Endometrial microvascular endothelial cells (primary cell): ENCODE measurements around the gene FCGR3A. TPM values are rescaled to one million over a fixed set of nuclear protein-coding genes. Genes with fewer than 3 reads are reported as not detected.
"Not testable (repeated sequence)": the region's sequence is repeated elsewhere in the genome, so short reads cannot be mapped to it uniquely, and the experiment has no call there.

Source experiments
- in situ Hi-C: cut with HindIII; loops from 2 replicates; pipeline ENCODE4 v1.10.0; 2017; ENCODE audit warnings: low sequenced_read_pairs, low pct_unique_long_range_greater_than_20kb; ENCODE audit errors: inconsistent ontology term
- total RNA-seq: library from RNA; depleted of rRNA; stranded (reverse); fragments of >200 nt; gene quantifications from one replicate; pipeline ENCODE4 v1.2.3, GENCODE V29; 2015; ENCODE audit errors: inconsistent ontology term

FCGR3A gene
- total RNA-seq, 1 donor from 2014 or later, result not detected

DNA sequence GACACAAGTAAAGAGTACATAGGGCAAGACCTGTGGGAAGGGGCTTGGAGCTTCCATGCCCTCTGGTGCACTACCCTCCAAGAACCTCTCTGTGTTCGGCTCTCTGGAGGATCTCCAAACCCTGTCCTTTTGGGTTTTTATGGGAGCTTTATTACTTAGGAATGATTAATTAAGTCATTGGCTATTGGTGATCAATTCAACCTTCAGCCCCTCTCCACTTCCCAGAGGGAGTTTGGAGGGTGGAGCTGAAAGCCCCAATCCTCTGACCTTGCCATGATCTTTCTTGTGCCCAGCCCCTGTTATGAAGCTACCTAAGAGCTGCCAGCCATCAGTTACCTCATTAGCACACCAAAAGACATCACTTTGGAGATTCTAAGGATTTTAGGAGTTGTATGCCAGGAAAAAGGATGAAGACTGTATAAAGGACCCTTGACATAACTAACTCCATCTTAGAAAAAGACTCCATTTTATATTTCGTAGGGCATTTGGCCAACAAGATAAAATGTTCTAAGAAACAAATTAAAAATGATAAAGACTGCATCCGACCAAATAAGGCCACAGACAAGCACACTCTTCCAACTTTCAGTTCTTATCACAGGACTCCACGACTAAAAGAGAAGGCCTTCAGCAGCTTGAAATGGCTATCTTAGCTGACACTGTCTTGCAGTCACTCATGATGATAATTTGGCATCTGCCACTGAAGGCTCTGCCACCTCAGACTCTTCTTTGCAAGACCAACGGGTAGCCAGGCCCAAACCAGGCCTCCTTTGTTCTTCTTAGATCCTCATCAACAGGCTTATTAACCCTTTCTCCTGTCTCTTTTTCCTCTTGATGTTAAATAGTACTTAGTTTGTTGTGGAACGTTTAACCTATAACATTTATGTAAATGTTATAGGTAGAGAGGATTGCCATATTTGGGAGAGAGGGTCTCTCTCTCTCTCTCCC is 8.2 kb upstream of the FCGR3A start:
- in situ Hi-C loops, result not testable (repeated sequence)

DNA sequence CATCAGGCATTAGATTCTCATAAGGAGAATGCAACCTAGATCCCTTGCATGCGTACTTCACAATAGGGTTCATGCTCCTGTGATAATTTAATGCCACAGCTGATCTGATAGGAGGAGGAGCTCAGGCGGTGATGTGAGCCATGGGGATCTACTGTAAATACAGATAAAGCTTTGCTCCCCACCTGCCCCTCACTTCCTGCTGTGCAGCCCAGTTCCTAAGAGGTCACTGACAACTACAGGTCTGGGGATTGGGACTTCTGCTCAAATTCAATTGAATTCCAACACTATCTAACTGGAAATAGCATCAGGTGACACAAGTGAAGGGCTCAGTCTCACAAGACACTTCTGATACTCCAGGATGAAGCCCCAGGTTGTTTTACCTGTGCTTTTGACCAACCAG is 7.4 kb upstream of the FCGR3A start:
- in situ Hi-C loops, result not testable (repeated sequence)

DNA sequence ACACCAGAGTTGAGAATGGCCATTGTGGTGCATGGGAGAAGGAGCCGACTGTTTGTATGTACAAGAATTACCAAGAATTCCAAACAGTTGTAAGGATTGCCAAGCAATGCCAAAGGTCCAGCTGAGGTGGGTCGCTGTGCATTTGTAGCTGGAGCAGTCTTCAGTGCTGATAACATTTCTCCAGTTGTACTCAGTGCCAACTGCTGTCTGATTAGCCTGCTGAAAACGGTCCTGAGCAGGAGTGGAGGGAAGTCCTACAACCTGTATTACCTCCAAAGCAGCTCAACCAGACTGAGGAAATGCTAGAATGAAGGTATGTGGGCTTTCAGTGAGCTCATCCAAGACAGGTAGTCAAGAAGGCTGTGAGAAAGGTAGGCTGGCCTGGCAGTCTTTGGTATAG is 6.5 kb upstream of the FCGR3A start:
- in situ Hi-C loops, result not testable (repeated sequence)

DNA sequence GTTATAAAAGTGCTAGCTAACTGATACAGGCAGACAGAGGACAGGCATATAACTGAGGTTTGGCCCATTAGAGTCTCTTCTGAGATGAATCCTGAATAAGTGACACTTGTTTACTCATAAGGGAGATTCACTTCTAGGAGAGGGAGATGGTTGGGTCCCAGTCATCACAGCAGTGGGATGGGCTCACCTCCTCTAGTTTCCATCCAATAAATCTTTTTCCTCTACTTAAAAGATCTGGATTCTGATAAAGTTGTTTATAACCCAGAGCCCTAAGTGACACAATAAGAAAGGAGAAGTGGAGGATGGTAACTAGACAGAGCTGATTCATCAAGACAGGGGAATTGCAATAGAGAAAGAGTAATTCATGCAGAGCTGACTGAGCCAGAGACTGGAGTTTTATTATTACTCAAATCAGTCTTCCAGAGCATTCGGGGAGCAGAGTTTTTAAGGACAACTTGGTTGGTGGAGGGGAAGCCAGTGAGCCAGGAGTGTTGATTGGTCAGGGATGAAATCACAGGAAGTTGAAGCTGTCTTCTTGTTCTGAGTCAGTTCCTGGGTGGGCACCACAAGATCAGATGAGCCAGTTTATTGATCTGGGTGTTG is 5.3 kb upstream of the FCGR3A start:
- in situ Hi-C loops, result not testable (repeated sequence)

DNA sequence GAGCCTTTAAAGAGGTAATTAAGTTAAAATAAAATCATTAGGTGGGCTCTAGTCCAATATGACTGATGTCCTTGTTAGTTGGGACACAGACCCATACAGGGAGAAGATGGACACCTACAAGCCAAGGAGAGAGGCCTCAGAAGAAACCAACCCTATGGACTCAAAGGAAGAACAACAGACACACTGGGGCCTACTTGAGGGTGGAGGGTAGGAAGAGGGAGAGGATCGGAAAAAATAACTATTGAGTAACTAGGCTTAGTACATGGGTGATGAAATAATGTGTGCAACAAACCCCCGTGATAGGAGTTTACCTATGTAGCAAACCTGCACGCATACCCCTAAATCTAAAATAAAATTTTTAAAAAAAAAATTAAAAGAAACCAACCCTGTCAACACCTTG is 4.7 kb upstream of the FCGR3A start:
- in situ Hi-C loops, result not testable (repeated sequence)

DNA sequence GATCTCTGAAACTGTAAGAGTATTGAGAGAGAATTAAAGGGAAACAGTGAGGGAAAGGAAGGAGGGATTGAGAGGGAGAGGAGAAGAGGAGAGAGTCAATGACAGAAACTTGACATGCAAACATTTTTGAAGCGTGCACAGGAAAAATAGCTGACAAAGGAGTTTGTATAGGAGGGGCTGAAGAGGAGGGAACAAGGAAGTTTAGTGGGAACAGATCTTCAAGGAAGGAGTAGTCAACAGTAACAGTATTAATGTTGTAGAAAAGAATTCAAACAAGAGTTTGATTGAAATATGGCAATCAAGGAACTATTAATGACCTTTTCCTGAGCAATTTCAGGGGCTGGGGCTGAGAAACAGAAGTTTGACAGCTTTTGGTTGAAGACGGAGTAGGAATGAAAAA is 4.0 kb upstream of the FCGR3A start:
- in situ Hi-C loops, result not testable (repeated sequence)

DNA sequence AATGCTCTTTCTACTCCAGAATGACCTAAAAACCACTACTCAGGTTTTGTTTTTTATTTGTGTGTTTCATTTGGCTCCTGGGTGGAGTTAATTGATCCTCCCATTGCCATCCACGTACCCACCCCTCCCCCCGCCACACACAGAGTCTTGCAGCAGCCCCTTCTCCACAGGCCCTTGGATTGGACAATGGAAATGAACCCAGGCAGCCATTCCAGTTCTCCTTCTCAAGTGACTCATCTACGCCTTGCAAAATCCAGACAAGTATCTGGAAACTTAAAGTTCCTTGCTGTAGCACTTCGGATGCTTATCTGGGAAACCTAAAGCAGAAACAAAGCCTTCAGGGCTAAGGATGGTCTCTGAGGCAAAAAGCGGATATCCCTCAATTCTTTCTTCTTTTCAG is 1.3 kb upstream of the FCGR3A start:
- in situ Hi-C loops, result not testable (repeated sequence)

DNA sequence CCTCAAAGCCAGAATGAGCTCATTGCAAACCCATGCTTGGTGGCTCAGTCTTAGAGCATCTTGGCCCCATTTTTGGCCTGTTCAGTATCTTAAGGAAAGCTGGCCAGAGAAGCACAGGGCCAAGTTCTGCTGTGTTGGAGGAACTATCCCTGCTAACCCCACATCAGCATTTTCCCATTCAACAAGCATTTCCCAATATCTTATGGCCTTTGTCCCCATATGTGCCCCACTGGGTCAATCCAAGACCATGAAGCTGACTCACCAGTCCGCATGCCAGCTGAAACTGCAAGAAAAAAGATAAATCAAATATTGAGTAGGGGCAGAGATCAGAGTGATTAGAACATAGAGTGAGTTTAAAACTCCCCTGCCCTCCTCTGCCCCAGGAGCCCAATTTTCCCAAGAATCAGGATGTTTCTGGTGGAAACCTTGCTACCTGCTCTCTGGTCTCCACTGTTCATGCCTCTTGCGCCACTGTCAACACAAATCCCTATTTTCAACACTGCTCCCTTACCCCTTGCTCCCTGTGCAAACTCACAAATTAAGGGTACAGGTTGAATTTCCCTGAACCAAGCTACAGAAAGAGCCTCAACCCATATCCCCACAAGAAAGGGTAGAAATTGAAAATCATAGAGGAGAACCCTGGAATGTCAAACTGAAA is 740 bp downstream of the FCGR3A start:
- in situ Hi-C loops, result loop anchor here (25.0 kb wide), 1 partner anchor 188 kb away; the partner anchor contains the start of gene DUSP12

DNA sequence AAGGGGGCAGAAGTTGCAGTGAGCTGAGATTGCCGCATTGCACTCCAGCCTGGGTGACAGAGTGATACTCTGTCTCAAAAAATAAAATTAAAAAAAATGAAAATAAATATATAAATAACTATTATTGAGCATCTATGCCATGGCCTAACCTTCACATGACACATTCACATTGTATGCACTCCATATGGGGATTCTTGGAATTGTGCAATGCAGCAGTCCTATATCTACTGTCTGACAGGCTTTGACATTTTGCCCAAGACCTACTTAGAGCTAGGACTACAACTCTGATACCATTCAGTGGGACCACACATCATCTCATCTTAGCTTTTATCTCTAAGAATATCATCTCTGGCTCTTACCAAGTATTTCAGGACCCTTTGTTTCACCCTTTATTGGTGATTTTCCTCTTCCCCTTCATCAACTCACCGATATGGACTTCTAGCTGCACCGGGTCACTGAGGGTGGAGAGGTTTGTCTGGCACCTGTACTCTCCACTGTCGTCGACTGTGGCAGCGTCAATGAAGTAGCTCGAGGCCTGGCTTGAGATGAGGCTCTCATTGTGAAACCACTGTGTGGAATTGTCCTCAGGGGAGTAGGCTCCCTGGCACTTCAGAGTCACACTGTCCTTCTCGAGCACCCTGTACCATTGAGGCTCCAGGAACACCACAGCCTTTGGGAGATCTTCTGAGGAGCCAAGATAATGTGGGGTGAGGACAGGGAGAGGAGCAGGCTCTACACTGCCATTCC is 1.4 kb downstream of the FCGR3A start:
- in situ Hi-C loops, result loop anchor here (25.0 kb wide), 1 partner anchor 189 kb away; the partner anchor contains the start of gene DUSP12

DNA sequence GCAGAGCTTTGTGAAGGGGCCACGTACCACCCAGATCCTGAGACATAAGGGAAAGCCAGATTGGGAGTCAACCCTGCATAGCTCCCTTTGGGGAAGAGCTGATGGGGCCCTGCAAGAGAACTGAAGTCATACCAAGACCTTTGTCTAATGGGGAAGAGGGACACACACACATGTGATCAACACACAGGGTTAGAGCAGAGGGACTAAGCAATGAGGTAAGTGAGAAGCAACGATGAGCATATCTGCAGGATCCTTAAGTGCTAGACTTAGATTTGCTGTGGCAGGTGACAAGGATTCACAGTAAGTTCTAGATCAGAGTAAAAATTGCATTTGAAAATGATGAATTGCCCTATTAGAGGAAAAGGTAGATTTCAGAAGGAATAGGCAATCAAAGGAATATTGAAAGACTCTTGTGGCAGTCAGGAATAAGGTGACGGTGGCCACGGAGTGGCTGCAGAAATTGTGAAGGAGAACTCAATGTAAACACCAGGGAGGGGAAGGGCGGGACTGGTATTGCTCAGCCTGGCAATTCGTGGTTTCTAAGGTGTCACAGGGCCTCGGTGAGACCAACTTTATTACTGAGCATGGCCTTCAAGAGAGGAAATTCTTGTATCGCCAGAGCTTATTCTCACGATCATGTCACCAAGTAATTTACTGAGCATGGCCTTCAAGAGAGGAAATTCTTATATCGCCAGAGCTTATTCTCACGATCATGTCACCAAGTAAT is 4.5 kb downstream of the FCGR3A start:
- in situ Hi-C loops, result loop anchor here (25.0 kb wide), 1 partner anchor 192 kb away; the partner anchor contains the start of gene DUSP12

DNA sequence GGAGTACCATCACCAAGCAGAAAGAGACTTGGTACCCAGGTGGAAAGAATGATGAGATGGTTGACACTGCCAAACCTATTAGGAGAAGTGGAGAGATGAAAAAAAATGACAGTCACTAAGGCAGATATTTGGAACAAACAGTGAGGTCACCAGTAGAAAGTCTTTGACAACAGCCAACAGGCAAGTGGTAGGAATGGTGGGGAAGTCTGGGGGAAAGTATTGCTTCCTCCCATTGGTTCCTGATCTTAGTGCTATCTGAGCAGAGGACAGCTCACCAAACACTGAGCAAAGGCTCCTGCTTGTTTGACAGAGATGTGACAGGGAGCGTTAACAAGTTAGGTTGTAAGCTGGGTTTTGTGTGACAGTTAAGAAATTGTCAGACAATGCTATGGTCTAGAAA is 6.5 kb downstream of the FCGR3A start:
- in situ Hi-C loops, result loop anchor here (25.0 kb wide), 1 partner anchor 194 kb away; the partner anchor contains the start of gene DUSP12

DNA sequence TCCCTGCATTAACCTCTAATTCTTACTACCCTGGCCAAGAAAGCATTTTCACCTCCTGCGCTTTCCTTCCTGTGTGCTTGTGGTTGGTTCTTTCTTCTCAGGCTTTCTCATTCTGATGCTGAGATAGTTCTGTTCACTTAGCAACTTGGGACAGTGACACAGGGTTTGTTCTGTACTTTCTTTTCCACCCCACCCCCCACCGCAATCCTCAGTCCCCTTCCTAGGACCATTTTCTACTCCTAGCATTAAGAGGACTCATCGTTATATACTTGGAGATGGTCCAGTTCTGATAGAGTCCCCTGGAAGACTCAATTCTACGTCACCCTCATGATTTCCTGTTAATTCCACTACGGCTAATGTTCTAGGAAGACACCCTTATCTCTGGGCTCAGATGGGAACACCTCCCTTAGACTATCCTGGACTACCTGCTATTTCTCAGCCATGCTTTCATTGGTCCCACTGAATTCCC is 7.5 kb downstream of the FCGR3A start:
- in situ Hi-C loops, result loop anchor here (25.0 kb wide), 1 partner anchor 195 kb away; the partner anchor contains the start of gene DUSP12

DNA sequence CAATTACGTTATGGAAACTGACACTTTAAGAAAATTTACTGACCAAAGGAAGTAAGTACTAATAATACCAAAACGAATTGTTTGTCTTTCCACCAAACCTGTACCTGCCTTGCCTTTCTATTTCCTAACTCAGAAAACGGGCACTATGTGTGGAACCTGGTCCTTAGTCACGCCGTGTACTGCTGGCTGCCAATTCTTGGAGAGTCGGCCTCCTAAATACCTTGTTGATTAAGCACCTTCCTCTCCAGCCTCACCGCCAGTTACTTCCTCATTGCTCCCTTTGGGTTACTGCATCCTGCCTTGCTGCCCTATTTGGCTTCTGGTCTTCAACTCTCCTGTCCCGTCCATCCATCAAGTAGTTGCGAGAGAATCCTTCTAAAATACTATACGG is 9.1 kb downstream of the FCGR3A start:
- in situ Hi-C loops, result loop anchor here (25.0 kb wide), 1 partner anchor 197 kb away; the partner anchor contains the start of gene DUSP12

DNA sequence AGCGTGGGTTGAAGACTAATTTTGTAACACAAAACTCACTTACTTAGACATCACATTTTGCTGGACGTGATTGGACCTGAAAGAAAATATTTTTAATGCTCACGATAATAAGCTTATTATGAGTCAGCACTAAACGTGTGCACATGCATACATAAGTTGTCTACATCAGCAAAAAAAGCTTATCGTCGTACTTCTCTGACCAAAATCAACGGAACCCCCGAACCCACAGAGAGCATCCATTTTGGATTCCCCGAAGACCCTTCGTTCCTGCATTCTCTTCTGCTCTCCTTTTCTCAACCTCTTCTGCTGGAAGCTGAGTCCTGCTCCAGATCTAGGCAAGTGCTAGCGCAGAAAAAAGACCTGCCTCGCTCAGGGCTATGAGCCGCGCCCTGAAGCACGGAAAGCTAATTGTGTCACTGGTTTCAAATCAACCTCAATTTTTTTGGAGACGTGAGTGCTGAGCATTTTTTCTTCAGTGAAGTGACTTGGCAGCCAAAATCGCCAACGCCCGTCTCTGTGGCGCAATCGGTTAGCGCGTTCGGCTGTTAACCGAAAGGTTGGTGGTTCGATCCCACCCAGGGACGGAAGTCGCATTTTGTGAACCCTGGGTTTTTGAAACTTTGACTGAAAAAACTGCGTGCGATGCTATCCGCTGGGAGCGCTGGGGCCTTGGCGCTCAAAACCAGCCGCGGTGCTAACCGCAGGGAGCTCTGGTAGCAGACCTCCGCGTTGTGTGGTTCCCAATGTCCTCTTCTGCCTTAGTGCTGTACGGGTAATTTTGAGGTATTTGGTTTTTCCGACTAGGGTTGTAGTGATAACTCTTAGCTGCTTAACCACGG is 9.7 kb downstream of the FCGR3A start:
- in situ Hi-C loops, result loop anchor here (25.0 kb wide), 1 partner anchor 197 kb away; the partner anchor contains the start of gene DUSP12

DNA sequence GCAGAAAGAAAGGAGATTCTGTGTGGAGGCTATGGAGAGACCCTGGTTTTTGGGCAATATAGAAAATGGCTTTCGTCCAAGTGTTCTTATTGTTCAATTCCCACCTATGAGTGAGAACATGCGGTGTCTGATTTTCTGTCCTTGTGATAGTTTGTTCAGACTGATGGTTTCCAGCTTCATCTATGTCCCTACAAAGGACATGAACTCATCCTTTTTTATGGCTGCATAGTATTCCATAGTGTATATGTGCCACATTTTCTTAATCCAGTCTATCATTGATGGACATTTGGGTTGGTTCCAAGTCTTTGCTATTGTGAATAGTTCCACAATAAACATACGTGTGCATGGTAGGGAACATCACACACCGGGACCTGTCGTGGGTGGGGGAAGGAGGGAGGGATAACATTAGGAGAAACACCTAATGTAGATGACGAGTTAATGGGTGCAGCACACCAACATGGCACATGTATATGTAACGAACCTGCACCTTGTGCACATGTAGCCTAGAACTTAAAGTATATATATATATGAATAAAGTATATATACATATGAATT is 10.6 kb downstream of the FCGR3A start:
- in situ Hi-C loops, result loop anchor here (25.0 kb wide), 1 partner anchor 198 kb away; the partner anchor contains the start of gene DUSP12

DNA sequence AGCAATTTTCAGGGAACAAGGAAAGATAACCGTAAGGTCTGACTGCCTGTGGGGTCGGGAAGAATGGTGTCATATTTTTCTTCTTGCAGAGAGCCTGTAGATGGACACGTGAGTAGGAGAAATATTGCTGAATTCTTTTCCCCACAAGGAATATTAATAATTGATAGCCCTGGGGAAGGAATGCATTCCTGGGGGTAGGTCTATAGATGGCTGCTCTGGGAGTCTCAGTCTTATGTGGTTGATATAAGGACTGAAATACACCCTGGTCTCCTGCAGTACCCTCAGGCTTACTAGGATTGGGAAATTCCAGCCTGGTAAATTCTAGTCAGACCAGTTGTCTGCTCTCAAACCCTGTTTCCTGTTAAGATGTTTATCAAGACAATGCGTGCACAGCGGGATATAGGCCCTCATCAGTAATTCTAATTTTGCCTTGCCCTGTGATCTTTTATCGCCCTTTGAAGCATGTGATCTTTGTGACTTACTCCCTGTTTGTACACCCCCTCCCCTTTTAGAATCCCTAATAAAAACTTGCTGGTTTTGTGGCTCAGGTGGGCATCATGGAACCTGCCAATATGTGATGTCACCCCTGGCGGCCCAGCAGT is 12.4 kb downstream of the FCGR3A start:
- in situ Hi-C loops, result loop anchor here (25.0 kb wide), 1 partner anchor 200 kb away; the partner anchor contains the start of gene DUSP12
